GM19438 (cell line): ENCODE data around the gene NLRP6.
A peak's percentile ranks its signal among the peaks of the same experiment; 100 is the strongest.
"Not testable (repeated sequence)": the region's sequence is repeated elsewhere in the genome, so short reads cannot be mapped to it uniquely, and the experiment has no call there.

Source experiments
- ATAC-seq: cut with Tn5 transposase; IDR thresholded peaks from one replicate; pipeline ENCODE4 v1.9.1; 2021; ENCODE audit warnings: low read depth; ENCODE audit not compliant: unreplicated experiment

Gene NLRP6

GRCh38 chr11:317668-318404 is 39.6 kb downstream of the NLRP6 start:
- ATAC-seq: not testable (repeated sequence)

GRCh38 chr11:318405-319120 is 40.4 kb downstream of the NLRP6 start:
- ATAC-seq: not testable (repeated sequence)

DNA sequence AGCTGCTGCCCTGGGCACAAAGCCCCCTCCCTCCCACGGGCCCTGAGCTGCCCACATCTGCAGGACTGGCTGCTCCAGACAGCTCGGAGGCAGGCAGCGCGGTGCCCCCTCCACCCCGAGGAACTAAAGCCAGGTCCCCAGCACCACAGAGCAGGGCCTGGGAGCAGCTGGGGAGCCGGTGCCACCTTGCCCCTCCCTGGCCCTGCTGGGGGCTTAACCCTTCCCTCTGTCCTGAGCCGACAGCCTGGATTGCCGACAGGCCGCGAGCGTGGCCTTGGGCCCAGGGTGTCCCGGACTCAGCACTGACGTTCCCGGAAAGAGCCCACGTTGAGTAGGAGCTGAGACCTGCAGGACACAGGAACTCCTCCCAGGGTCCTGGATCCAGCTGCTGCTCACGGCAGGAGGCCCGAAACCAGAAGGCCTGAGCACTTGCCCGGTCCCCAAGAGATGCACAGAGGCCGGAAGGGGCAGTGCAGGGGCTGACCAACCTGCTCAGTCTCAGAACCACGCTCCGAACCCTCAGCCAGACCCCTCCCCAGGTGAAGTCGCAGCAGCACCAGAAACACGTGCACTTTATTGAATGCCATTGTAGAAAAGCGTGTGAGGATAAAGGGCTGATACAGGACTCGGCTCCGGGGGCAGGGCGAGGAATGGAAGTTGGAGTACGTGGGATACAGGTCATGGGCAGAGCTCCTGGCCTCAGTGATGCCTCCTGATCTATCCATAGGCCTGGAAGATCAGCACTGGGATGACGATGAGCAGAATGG is 41.1 kb downstream of the NLRP6 start:
- ATAC-seq: not testable (repeated sequence)

DNA sequence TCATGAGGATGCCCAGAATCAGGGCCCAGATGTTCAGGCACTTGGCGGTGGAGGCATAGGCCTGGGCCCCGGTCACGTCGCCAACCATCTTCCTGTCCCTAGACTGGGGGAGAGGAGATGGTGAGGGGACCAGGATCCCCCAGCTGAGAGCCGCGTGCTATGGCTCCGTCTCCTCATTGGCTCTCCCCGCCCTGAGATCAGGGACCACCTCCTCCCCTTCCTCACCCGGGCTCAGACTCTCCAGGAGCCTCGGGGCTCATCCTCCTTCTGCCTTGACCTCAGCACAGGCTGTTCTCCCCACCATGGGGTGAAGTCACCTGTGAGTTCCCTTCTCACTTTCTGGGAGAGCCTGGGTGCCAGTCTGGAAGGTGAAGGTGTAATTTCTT is 41.7 kb downstream of the NLRP6 start:
- ATAC-seq: not testable (repeated sequence)

DNA sequence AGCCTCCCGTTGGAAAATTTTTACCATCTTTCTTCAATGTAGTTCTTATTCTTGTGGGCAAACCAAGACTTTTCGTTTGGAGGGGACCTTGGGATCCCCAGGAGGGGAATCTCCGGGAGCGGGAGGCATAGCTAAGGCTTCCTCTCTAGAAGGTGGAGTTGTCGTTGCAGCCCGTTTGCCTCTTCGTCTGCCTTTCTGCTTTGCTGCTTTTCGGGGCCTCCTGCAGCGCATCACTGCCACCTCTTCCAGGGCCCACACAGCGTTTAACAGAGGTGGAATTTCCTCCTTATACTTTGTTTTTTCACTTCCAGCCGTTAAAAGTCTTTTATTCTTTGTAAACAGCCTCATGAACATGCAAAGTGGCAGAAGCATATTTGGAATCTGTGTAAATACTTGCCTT is 45.9 kb downstream of the NLRP6 start:
- no peak for ATAC-seq

DNA sequence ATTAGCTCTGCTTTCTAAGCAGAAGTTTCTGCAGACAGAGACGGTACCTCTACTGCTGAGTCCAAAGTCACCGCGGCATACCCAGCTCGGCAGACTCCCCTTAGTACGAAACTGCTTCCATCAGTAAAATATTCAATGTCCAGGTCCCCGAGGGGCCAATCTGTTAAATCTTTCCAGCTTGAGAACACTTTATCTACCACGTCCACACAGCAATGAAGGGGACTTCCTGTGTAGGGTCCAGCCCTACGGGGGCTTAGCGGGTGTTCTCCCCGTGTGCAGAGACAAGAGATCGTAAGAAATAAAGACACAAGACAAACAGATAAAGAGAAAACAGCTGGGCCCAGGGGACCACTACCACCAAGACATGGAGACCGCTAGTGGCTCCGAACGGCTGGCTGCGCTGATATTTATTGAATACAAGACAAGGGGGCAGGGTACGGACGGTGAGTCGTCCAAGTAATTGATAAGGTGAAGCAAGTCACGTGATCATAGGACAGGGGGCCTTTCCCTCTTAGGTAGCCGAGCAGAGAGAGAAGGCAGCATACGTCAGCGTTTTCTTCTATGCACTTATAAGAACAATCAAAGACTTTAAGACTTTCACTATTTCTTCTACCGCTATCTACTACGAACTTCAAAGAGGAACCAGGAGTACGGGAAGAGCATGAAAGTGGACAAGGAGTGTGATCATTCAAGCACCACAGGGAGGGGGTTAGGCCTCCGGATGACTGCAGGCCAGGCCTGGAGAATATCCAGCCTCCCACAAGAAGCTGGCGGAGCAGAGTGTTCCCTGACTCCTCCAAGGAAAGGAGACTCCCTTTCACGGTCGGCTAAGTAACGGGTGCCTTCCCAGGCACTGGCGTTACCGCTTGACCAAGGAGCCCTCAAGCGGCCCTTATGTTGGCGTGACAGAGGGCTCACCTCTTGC is 46.6 kb downstream of the NLRP6 start:
- ATAC-seq: not testable (repeated sequence)

DNA sequence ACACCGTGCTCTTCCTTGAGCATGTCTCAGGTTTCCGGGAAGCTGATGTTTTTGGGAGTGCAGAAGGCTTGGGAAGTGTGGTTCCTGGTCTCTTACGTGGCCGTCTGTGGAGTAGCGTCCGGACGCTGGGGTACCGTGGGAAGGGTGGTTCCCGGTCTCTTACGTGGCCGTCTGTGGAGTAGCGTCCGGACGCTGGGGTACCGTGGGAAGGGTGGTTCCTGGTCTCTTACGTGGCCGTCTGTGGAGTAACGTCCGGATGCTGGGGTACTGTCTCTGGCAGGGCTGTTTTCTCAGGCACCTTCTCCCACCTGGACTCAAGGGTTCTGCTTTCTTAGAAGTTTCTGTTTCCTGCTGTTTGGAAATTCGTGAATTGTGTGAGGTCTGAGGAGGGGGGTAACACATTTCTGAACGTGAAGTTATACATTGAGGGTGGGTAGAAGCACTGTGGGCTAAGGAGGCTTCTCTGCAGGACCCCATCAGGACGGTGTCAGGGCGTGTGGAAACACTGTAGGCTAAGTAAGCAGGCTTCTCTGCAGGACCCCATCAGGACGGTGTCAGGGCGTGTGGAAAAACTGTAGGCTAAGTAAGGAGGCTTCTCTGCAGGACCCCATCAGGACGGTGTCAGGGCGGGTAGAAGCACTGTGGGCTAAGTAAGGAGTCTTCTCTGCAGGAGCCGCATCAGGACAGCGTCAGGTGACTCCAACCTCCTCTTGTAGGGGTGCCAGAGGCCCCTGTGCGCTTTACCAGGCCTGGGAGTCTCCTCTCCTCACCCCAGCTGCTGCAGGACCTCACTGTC is 47.8 kb downstream of the NLRP6 start:
- no peak for ATAC-seq

DNA sequence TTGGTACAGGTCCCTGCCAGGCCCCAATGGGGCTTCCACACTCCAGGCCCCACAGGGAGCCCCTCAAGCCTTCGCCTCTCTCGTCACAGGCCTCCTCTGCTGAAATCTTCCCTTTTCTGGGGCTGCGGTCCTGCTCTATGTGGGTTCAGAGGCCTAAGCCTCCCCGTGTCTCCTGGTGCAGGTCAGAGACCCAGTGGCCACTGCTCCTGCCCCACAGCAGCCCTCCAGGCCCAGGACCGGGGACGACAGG is 48.3 kb downstream of the NLRP6 start:
- ATAC-seq: peak; percentile 5

GRCh38 chr11:326842-327580 is 48.8 kb downstream of the NLRP6 start:
- peak; percentile 62 for ATAC-seq

DNA sequence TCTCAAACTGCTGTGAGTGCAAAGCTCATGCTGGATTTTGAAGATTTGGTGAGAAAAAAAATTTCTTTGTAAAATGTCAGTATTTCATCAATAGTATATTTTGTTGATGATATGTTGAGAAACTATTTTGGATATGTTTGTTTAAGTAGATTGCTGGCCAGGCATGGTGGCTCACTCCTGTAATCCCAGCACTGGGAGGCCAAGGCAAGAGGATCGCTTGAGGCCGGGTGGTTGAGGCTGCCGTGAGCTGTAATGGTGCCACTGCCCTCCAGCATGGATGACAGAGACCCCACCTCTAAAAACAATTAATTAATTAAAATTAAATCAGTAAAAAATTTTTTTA is 49.3 kb downstream of the NLRP6 start:
- ATAC-seq: no peak

DNA sequence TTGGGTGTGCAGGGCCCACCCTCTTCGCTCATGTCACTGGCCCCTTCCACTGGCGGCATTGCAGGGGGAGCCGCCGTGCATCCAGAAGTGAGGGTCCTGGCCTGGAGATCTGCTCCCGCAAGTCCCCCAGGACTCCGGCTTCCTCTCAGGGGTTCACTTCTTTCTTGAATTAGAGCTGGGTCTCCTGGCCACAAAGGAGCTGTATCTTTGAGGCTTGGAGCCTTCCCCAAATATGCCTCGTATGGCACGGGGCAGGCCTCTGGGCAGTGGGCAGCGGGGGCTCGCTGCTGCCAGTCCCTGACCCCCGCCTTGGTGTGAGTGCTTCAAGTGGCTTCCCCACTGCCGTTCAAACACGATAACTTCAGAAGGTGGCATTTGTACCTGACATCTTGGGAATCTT is 49.8 kb downstream of the NLRP6 start:
- ATAC-seq: no peak

GRCh38 chr11:328516-329100 is 50.4 kb downstream of the NLRP6 start:
- not testable (repeated sequence) for ATAC-seq

DNA sequence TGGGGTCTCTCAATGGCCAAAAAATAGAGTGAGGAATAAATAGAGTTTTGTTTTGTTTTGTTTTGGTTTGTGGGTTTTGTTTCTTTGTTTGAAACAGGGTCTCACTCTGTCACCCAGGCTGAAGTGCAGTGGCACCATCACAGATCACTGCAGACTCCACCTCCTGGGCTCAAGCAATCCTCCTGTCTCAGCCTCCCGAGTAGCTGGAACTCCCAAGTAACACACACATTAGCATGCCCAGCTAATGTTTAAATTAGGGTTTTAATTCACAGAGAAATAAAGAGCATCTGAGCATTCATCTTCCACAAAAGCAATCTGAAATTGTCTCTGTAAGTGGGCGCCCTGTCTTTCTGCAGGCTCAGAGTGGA is 51.7 kb downstream of the NLRP6 start:
- no peak for ATAC-seq

- no peak for ATAC-seq
Measured at GRCh38 chr11:330307-330693, 52.1 kb downstream of the NLRP6 start.

GRCh38 chr11:330694-331357 is 52.6 kb downstream of the NLRP6 start:
- ATAC-seq: no peak

GRCh38 chr11:331358-332060 is 53.3 kb downstream of the NLRP6 start:
- ATAC-seq: no peak

DNA sequence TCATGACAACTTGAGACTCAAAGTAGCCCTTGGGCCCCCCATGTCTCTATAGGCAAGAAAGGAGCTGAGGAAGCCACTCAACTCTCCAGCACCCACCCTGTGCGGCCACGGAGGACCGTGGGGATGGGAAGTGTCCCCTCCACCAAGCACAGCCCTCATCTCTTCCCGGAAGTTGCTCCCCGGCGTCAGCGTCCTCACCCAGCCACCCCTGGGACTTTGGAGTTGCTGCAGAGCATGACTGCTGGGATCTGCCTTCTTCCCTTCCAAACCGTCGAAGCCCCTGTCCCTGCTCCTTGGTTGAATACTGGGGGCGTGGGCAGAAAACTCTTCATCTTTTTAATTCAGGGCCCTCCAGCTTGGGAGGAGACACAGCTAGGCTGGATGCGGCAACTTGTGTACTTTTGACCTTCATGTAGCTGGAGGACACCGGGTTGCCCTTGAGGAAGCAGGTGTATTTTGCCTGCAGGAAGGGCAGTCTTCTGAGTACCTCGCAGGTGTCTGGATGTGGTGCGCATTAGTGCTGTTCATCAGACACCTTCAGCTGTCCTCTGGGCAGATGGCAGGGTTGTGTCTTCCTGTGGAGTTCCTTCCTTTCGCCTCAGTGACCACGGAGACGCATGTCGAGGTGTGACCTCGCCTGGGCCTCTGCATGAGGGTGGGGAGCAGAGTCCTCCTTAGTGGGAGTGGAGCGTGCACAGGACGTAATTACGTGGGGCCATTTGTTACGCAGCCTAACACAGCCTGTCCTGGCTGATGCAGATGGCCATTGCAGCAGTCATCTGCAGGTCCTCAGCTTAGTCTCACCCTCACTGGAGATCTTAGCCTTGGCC is 54.7 kb downstream of the NLRP6 start:
- ATAC-seq: no peak
